Tibial nerve (tissue), 4 donors: Measurements from ENCODE around the gene SUPT3H. TPM values are rescaled to one million over a fixed set of nuclear protein-coding genes. Genes with fewer than 3 reads are reported as not detected.

ENCODE experiments used
- DNase-seq, 2 donors: peaks; one replicate each; pipeline ENCODE4 v3.0.0-alpha.2; 2019; ENCODE audit warnings: low spot score in 2 of 2
- H3K27ac ChIP-seq, 4 donors: fragments of 200-600 bp; sonication (generic) in 3 of 4; one replicate each; pipeline ENCODE4 v1.5.1; 2017 to 2019; ENCODE audit warnings: mild to moderate bottlenecking in 1 of 4
- H3K27me3 ChIP-seq, 2 donors: fragments of 200-600 bp; sonication (generic) in 1 of 2; one replicate each; pipeline versions ENCODE4 v1.5.1 to v1.6.0; 2017 to 2019
- H3K36me3 ChIP-seq, 3 donors: fragments of 200-600 bp; sonication (generic); one replicate each; pipeline ENCODE4 v1.5.1; 2018 to 2019
- H3K4me1 ChIP-seq, 4 donors: fragments of 200-600 bp; sonication (generic) in 3 of 4; one replicate each; pipeline ENCODE4 v1.5.1; 2017 to 2019
- H3K4me3 ChIP-seq, 4 donors: fragments of 200-600 bp; sonication (generic) in 3 of 4; one replicate each; pipeline ENCODE4 v1.5.1; 2017 to 2019; ENCODE audit warnings: mild to moderate bottlenecking in 1 of 4, moderate library complexity in 1 of 4
- H3K9me3 ChIP-seq, 4 donors: fragments of 200-600 bp; sonication (generic) in 3 of 4; one replicate each; pipeline ENCODE4 v1.5.1; 2017 to 2019
- CTCF ChIP-seq, 5 experiments: fragments of 200-600 bp in 3 of 5; fragments of 450-650 bp in 2 of 5; sonication (generic) in 3 of 5; IDR thresholded peaks; one replicate each; pipeline ENCODE4 v1.5.1; 2016 to 2019; ENCODE audit warnings: antibody characterized with exemption in 5 of 5, mild to moderate bottlenecking in 3 of 5, moderate library complexity in 2 of 5
- EP300 ChIP-seq, 2 donors: sonication (generic); formaldehyde crosslinking; IDR thresholded peaks; one replicate each; pipeline ENCODE4 v1.6.1; 2017; ENCODE audit warnings: antibody characterized with exemption in 2 of 2, mild to moderate bottlenecking in 1 of 2
- POLR2A ChIP-seq, 2 donors: fragments of 450-650 bp; IDR thresholded peaks; one replicate each; pipeline ENCODE4 v1.6.1; 2017; ENCODE audit warnings: antibody characterized with exemption in 2 of 2, mild to moderate bottlenecking in 2 of 2, moderate library complexity in 2 of 2
- WGBS, 2 donors: methylation state at CpG; one replicate each; pipeline ENCODE4 v1.1.5; 2018; 5-methylcytosine and 5-hydroxymethylcytosine counted together
- total RNA-seq, 4 donors: library from RNA; depleted of rRNA; stranded (reverse); fragments of >200 nt; gene quantifications; one replicate each; pipeline ENCODE4 v1.1.0, GENCODE V29; 2016

Gene SUPT3H
- total RNA-seq, 4 donors from 2014 or later, result 6.6 to 16.5 (median 14.8) TPM

GRCh38 chr6:45132059-45132458, 245.7 kb downstream of the SUPT3H start:
- peaks cover 0 to 14% (median 7%) of the 10 kb centered on the region in 4 donors for H3K9me3 ChIP-seq
- H3K27me3 ChIP-seq, result no peaks in the 10 kb centered on the region
- DNase-seq, result no peak
- H3K4me1 ChIP-seq, result peaks cover 0 to 10% (median 4%) of the 10 kb centered on the region in 4 donors
- no peak overlapping the region for H3K4me3 ChIP-seq
- WGBS, 2 donors, result 69 to 81% methylated on average over 1 of the region's 1 CpG
- no peak overlapping the region for H3K27ac ChIP-seq
- H3K36me3 ChIP-seq, result no peaks in the 10 kb centered on the region
- TF ChIP-seq EP300 (IDR thresholded peaks at IDR 0.05) (no peak), CTCF (IDR thresholded peaks at IDR 0.05) (no peak), POLR2A (IDR thresholded peaks at IDR 0.05) (no peak)

GRCh38 chr6:45129051-45129450, 248.7 kb downstream of the SUPT3H start:
- no peaks in the 10 kb centered on the region for H3K27me3 ChIP-seq
- H3K4me3 ChIP-seq, result no peak overlapping the region
- H3K27ac ChIP-seq, result no peak overlapping the region
- no peaks in the 10 kb centered on the region for H3K36me3 ChIP-seq
- TF ChIP-seq POLR2A (IDR thresholded peaks at IDR 0.05) (no peak), CTCF (IDR thresholded peaks at IDR 0.05) (no peak), EP300 (IDR thresholded peaks at IDR 0.05) (no peak)
- 86 to 88% methylated on average over 1 of the region's 1 CpG for WGBS, 2 donors
- H3K4me1 ChIP-seq, result peaks cover 0 to 10% (median 4%) of the 10 kb centered on the region in 4 donors
- no peaks in the 10 kb centered on the region for H3K9me3 ChIP-seq
- DNase-seq, result no peak

GRCh38 chr6:45127185-45127584, 250.5 kb downstream of the SUPT3H start:
- Histone ChIP-seq H3K36me3 (no peaks in the 10 kb centered on the region), H3K27ac (no peak overlapping the region), H3K27me3 (no peaks in the 10 kb centered on the region), H3K4me1 (peaks cover 0 to 3% (median 0%) of the 10 kb centered on the region in 4 donors), H3K9me3 (no peaks in the 10 kb centered on the region), H3K4me3 (no peak overlapping the region)
- 90 to 93% methylated on average over 2 of the region's 2 CpGs for WGBS, 2 donors
- TF ChIP-seq CTCF (IDR thresholded peaks at IDR 0.05), result no peak
- TF ChIP-seq EP300 (IDR thresholded peaks at IDR 0.05), result no peak
- TF ChIP-seq POLR2A (IDR thresholded peaks at IDR 0.05), result no peak
- no peak for DNase-seq

- TF ChIP-seq EP300 (IDR thresholded peaks at IDR 0.05) (no peak), CTCF (IDR thresholded peaks at IDR 0.05) (no peak), POLR2A (IDR thresholded peaks at IDR 0.05) (no peak)
- no peaks in the 10 kb centered on the region for H3K9me3 ChIP-seq
- no peak for DNase-seq
- no peaks in the 10 kb centered on the region for H3K4me1 ChIP-seq
- no peaks in the 10 kb centered on the region for H3K27me3 ChIP-seq
- no peaks in the 10 kb centered on the region for H3K36me3 ChIP-seq
- no peak overlapping the region for H3K27ac ChIP-seq
- no peak overlapping the region for H3K4me3 ChIP-seq
These were observed 251.7 kb downstream of the SUPT3H start for GRCh38 chr6:45126033-45126432.

GRCh38 chr6:45123023-45123422, 254.7 kb downstream of the SUPT3H start:
- no peaks in the 10 kb centered on the region for H3K36me3 ChIP-seq
- H3K4me1 ChIP-seq, result peaks cover 0 to 15% (median 0%) of the 10 kb centered on the region in 4 donors
- WGBS, 2 donors, result 92 to 100% methylated on average over 1 of the region's 1 CpG
- H3K27me3 ChIP-seq, result no peaks in the 10 kb centered on the region
- no peaks in the 10 kb centered on the region for H3K9me3 ChIP-seq
- no peak for DNase-seq
- no peak for TF ChIP-seq CTCF (IDR thresholded peaks at IDR 0.05)
- no peak for TF ChIP-seq POLR2A (IDR thresholded peaks at IDR 0.05)
- TF ChIP-seq EP300 (IDR thresholded peaks at IDR 0.05), result no peak
- H3K4me3 ChIP-seq, result no peak overlapping the region
- H3K27ac ChIP-seq, result no peak overlapping the region
